Panc1 (cell line): Measurements from ENCODE around the gene RGS6. TPM values are rescaled to one million over a fixed set of nuclear protein-coding genes. Genes with fewer than 3 reads are reported as not detected.

ENCODE experiments used
- ATAC-seq: fragments of 200-7000 bp; cut with Tn5 transposase; 2 replicates; pipeline ENCODE4 v1.9.1; 2020; ENCODE audit warnings: mild to moderate bottlenecking, moderate library complexity
- BruUV-seq: library from RNA; stranded (reverse); fragments of 400-500 nt; replicated peaks from 2 replicates; lab custom pipeline; 2021; lab: Mats Ljungman, UMichigan
- CTCF ChIA-PET: fragments of 300-600 bp; sonication (Branson Sonifier 250); formaldehyde crosslinking; loops from one replicate; lab custom pipeline; 2022; ENCODE audit warnings: antibody characterized with exemption; lab: Charles Lee
- POLR2A ChIA-PET: fragments of 300-600 bp; sonication (Branson Sonifier 250); formaldehyde crosslinking; loops from one replicate; lab custom pipeline; 2022; ENCODE audit warnings: antibody characterized with exemption; lab: Charles Lee
- DNase-seq: peaks from one replicate; pipeline ENCODE4 v3.0.0-alpha.2; 2010; ENCODE audit warnings: low read depth, low spot score
- H3K27ac ChIP-seq: 2 replicates; pipeline ENCODE4 v1.5.1; 2011; ENCODE audit warnings: mild to moderate bottlenecking, low read length, inconsistent platforms
- H3K27me3 ChIP-seq: fragments of 200-500 bp; sonication (Bioruptor generic); 2 replicates; pipeline ENCODE4 v1.6.0; 2014; ENCODE audit warnings: low read length, inconsistent platforms; ENCODE audit not compliant: control insufficient read depth, insufficient read depth
- H3K36me3 ChIP-seq: fragments of 200-500 bp; sonication (Bioruptor generic); 2 replicates; pipeline ENCODE4 v1.5.1; 2014; ENCODE audit warnings: inconsistent platforms, mild to moderate bottlenecking, low read length, moderate library complexity; ENCODE audit not compliant: control insufficient read depth, insufficient read depth
- H3K4me1 ChIP-seq: 2 replicates; pipeline ENCODE4 v1.5.1; 2011; ENCODE audit warnings: inconsistent platforms, mild to moderate bottlenecking, low read length, moderate library complexity; ENCODE audit not compliant: control insufficient read depth, insufficient read depth
- H3K4me3 ChIP-seq, 2 experiments: 2 replicates each; pipeline ENCODE4 v1.5.1; 2011 to 2012; ENCODE audit warnings: low read depth in 2 of 2, low read length in 2 of 2, mild to moderate bottlenecking in 2 of 2, inconsistent platforms in 1 of 2, moderate library complexity in 1 of 2
- H3K9me3 ChIP-seq: fragments of 200-500 bp; sonication (Bioruptor generic); 2 replicates; pipeline ENCODE4 v1.5.1; 2014; ENCODE audit warnings: low read depth, mild to moderate bottlenecking, inconsistent platforms, low read length, moderate library complexity; ENCODE audit not compliant: control insufficient read depth, insufficient read depth
- CTCF ChIP-seq: fragments of 450-650 bp; IDR thresholded peaks from 2 replicates; pipeline ENCODE4 v1.5.1; 2017; ENCODE audit warnings: mild to moderate bottlenecking
- POLR2AphosphoS5 ChIP-seq: IDR thresholded peaks from 2 replicates; pipeline ENCODE4 v1.6.1; 2012; ENCODE audit warnings: mild to moderate bottlenecking, low read depth, low read length, moderate library complexity
- REST ChIP-seq, 2 experiments: IDR thresholded peaks; 2 replicates each; pipeline ENCODE4 v1.6.1; 2011 to 2012; ENCODE audit warnings: low read depth in 2 of 2, control low read depth in 1 of 2, low read length in 1 of 2, mild to moderate bottlenecking in 1 of 2, moderate library complexity in 1 of 2; ENCODE audit not compliant: insufficient read depth in 1 of 2
- SIN3A ChIP-seq: IDR thresholded peaks from 2 replicates; pipeline ENCODE4 v1.6.1; 2012; ENCODE audit warnings: low read depth, mild to moderate bottlenecking, low read length, moderate library complexity, borderline replicate concordance; ENCODE audit not compliant: insufficient read depth
- TCF7L2 ChIP-seq: IDR thresholded peaks from 2 replicates; pipeline ENCODE4 v1.6.1; 2011; ENCODE audit warnings: mild to moderate bottlenecking, low read depth, low read length, inconsistent platforms
- in situ Hi-C: cut with HindIII; loops from 2 replicates; pipeline ENCODE4 v1.10.0; 2016; ENCODE audit warnings: low sequenced_read_pairs, low pct_unique_long_range_greater_than_20kb
- intact Hi-C: fragments of 100-400 bp; cut with micrococcal nuclease; formaldehyde crosslinking; loops from one replicate; pipeline ENCODE4 v1.10.0; 2022; ENCODE audit not compliant: unreplicated experiment
- total RNA-seq: library from RNA; stranded (reverse); gene quantifications from one replicate; pipeline ENCODE4 v1.2.1, GENCODE V29; 2021; ENCODE audit not compliant: unreplicated experiment

The RGS6 gene
- total RNA-seq, 1 experiment from 2014 or later: not detected

GRCh38 chr14:72165229-72165698 is 233.0 kb downstream of the RGS6 start:
- Histone ChIP-seq H3K9me3 (no peaks in the 10 kb centered on the region), H3K4me3 (no peak overlapping the region), H3K27me3 (no peaks in the 10 kb centered on the region), H3K27ac (no peak overlapping the region), H3K36me3 (no peaks in the 10 kb centered on the region), H3K4me1 (no peaks in the 10 kb centered on the region)
- in situ Hi-C loops: no loop called here
- ATAC-seq (no peak), DNase-seq (no peak)
- intact Hi-C loops: no loop called here
- no peak for TF ChIP-seq TCF7L2
- no peak for TF ChIP-seq CTCF
- TF ChIP-seq SIN3A: no peak
- no peak for TF ChIP-seq REST (IDR thresholded peaks at IDR 0.05; ENCODE audit: insufficient read depth in 1 of 2, low read depth in 2 of 2, low read length in 1 of 2)
- no peak for TF ChIP-seq POLR2AphosphoS5
- no TSS peak for BruUV-seq
- ChIA-PET POLR2A (interaction anchor here (0.6 kb wide), 1 partner anchor 780 kb away, joined by 3 read pairs; no protein-coding TSS in a partner anchor), CTCF (no interaction called here)

GRCh38 chr14:72169521-72169920 is 237.3 kb downstream of the RGS6 start:
- no TSS peak for BruUV-seq
- POLR2A ChIA-PET: no interaction called here
- Histone ChIP-seq H3K9me3 (no peaks in the 10 kb centered on the region), H3K27ac (no peak overlapping the region), H3K36me3 (no peaks in the 10 kb centered on the region), H3K4me3 (no peak overlapping the region), H3K4me1 (no peaks in the 10 kb centered on the region), H3K27me3 (no peaks in the 10 kb centered on the region)
- intact Hi-C loops (no loop called here), in situ Hi-C loops (no loop called here)
- ATAC-seq (no peak), DNase-seq (no peak)
- no peak for TF ChIP-seq TCF7L2
- TF ChIP-seq CTCF: no peak
- TF ChIP-seq REST (IDR thresholded peaks at IDR 0.05; ENCODE audit: insufficient read depth in 1 of 2, low read depth in 2 of 2, low read length in 1 of 2): no peak
- no peak for TF ChIP-seq SIN3A
- TF ChIP-seq POLR2AphosphoS5: no peak
- CTCF ChIA-PET: no interaction called here
